GM12878 (cell line): ENCODE measurements around the gene C14orf93. TPM values are rescaled to one million over a fixed set of nuclear protein-coding genes. Genes with fewer than 3 reads are reported as not detected.
A peak's percentile ranks its signal among the peaks of the same experiment; 100 is the strongest.

Experiments
- CBX3 ChIP-seq: fragments of 200-600 bp; sonication (generic); IDR thresholded peaks from 2 replicates; pipeline ENCODE4 v1.6.1; 2016; ENCODE audit warnings: low read depth, borderline replicate concordance
- MEF2A ChIP-seq: IDR thresholded peaks from 2 replicates; pipeline ENCODE4 v1.6.1; 2011; ENCODE audit warnings: low read depth, mild to moderate bottlenecking, low read length, moderate library complexity; ENCODE audit not compliant: insufficient read depth
- MEF2B ChIP-seq: fragments of 450-650 bp; IDR thresholded peaks from 2 replicates; pipeline ENCODE4 v1.6.1; 2018; ENCODE audit warnings: mild to moderate bottlenecking, moderate library complexity; ENCODE audit not compliant: partially characterized antibody, poor library complexity, severe bottlenecking
- MTA3 ChIP-seq: IDR thresholded peaks from 2 replicates; pipeline ENCODE4 v1.6.1; 2012; ENCODE audit warnings: low read length, inconsistent platforms, borderline replicate concordance
- MXI1 ChIP-seq: fragments of 150-350 bp; IDR thresholded peaks from 2 replicates; pipeline ENCODE4 v1.6.1; 2011; ENCODE audit warnings: low read depth, mild to moderate bottlenecking, inconsistent platforms, low read length, improper control_type of control experiment
- POLR2AphosphoS2 ChIP-seq: IDR thresholded peaks from 2 replicates; pipeline ENCODE4 v1.6.1; 2011; ENCODE audit warnings: low read depth, mild to moderate bottlenecking, low read length, improper control_type of control experiment, moderate library complexity
- RAD21 ChIP-seq: IDR thresholded peaks from 2 replicates; pipeline ENCODE4 v1.6.1; 2011; ENCODE audit warnings: mild to moderate bottlenecking, low read depth, low read length, moderate library complexity; ENCODE audit not compliant: insufficient read depth
- SIN3A ChIP-seq: IDR thresholded peaks from 2 replicates; pipeline ENCODE4 v1.6.1; 2012; ENCODE audit warnings: low read depth, low read length, improper control_type of control experiment
- SMC3 ChIP-seq: IDR thresholded peaks from 2 replicates; pipeline ENCODE4 v1.6.1; 2011; ENCODE audit warnings: low read length, improper control_type of control experiment, borderline replicate concordance
- YBX1 ChIP-seq: fragments of 450-650 bp; IDR thresholded peaks from 2 replicates; pipeline ENCODE4 v1.6.1; 2016; ENCODE audit warnings: antibody characterized with exemption
- ZNF384 ChIP-seq: IDR thresholded peaks from 2 replicates; pipeline ENCODE4 v1.6.1; 2012; ENCODE audit warnings: low read depth, mild to moderate bottlenecking, low read length, improper control_type of control experiment, borderline replicate concordance
- ZZZ3 ChIP-seq: IDR thresholded peaks from 2 replicates; pipeline ENCODE4 v1.6.1; 2011; ENCODE audit warnings: low read depth; ENCODE audit not compliant: control insufficient read depth, insufficient read length
- polyA plus RNA-seq, 11 experiments: library from polyadenylated mRNA; depleted of rRNA in 4 of 11; unstranded in 6 of 11; stranded (reverse) in 5 of 11; fragments of >200 nt; fragmentation: Nextera tagmentation in 4 of 11; fragmentation: Illumina TruSeq in 1 of 11; extraction: Ambion mirVana in 4 of 11; extraction: Trizol in 1 of 11; gene quantifications; 1 replicate in 1 of 11; 2 replicates in 10 of 11; pipeline versions ENCODE4 v1.2.1 to v1.2.3, GENCODE V29; 2011 to 2016; ENCODE audit warnings: inconsistent platforms in 2 of 11, missing spikeins in 2 of 11, low read depth in 1 of 11
- total RNA-seq, 4 experiments: library from RNA; depleted of rRNA in 3 of 4; stranded (reverse); fragments of >200 nt in 3 of 4; fragmentation: Illumina TruSeq in 1 of 4; extraction: Trizol in 1 of 4; gene quantifications; 2 replicates each; pipeline versions ENCODE4 v1.2.1 to v1.2.3, GENCODE V29; 2013 to 2021
- TF ChIP-seq, protein P1 (sequence below), 3 experiments: IDR thresholded peaks in 2 of 3; conservative IDR thresholded peaks in 1 of 3; 2 replicates each; pipeline ENCODE4 v1.5.1; 2011; ENCODE audit warnings: low read depth in 3 of 3, low read length in 3 of 3, mild to moderate bottlenecking in 3 of 3, control low read depth in 2 of 3, moderate library complexity in 2 of 3, inconsistent platforms in 1 of 3, mixed read lengths in 1 of 3; ENCODE audit not compliant: control insufficient read depth in 2 of 3, insufficient read depth in 1 of 3; ENCODE audit errors: extremely low read depth in 1 of 3
- TF ChIP-seq, protein P2 (sequence below): IDR thresholded peaks from 2 replicates; pipeline ENCODE4 v1.6.1; 2012; ENCODE audit warnings: low read depth, low read length, improper control_type of control experiment
- TF ChIP-seq, protein P3 (sequence below): fragments of 450-650 bp; IDR thresholded peaks from 2 replicates; pipeline ENCODE4 v1.6.1; 2017; ENCODE audit warnings: mild to moderate bottlenecking, moderate library complexity
- TF ChIP-seq, protein P4 (sequence below): IDR thresholded peaks from 2 replicates; pipeline ENCODE4 v1.6.1; 2011; ENCODE audit warnings: mild to moderate bottlenecking, low read depth, low read length, moderate library complexity; ENCODE audit not compliant: insufficient replicate concordance
- TF ChIP-seq, protein P5 (sequence below): fragments of 450-650 bp; IDR thresholded peaks from 2 replicates; pipeline ENCODE4 v1.6.1; 2018; ENCODE audit warnings: borderline replicate concordance, mild to moderate bottlenecking; ENCODE audit not compliant: partially characterized antibody

C14orf93 gene
- total and polyA plus RNA-seq, 10 of the 15 experiments (the other 5 are each of a cell fraction or from before 2014, with no cell fraction given) = 1.8 to 13.9 (median 10.2) TPM

DNA sequence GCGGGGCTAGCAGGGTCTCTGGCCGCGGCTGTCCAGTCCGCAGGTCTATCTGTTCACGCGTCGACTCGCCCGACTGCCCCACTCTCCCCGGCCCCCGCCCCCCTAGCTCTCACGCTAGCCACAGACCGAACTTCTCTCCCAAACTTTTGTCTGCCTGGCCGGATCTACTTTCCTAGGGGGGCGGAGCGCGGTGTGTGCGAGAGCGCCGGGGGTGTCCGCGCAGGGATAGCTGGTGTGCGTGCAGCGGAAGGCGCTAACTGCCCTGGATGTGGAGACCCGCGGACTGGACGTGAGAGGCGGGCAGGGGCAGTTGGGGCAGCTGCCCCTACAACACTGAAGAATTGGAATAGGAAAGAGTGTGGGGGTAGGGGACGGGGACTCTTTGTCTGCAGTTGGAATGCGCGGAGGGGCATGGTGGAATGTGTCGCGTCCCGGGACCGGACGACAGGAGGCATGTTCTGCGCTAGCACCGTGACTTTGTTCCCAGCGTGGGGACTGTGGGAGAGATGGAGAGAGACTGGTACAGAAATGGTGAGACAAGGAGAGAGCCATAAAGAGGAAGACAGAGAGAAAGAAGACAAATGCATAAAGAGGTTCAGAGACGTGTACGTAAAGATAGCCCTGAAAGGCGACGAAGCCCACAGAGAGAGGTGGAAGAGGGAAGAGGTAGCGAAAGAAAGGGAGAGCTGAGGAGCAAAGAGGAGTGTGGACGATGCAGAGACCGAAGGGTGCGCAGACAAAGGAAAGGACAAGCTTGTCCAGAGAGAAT is 27.3 kb downstream of the C14orf93 start, which contains the start of gene AJUBA (continued):
- peak; percentile 12; the same call in 1 of the 2 replicates for TF ChIP-seq SMC3
- no peak for TF ChIP-seq RAD21
- TF ChIP-seq MXI1 = peak; percentile 57; the same call in 1 of the 2 replicates
- no peak for TF ChIP-seq ZNF384
- TF ChIP-seq, protein P1, sequence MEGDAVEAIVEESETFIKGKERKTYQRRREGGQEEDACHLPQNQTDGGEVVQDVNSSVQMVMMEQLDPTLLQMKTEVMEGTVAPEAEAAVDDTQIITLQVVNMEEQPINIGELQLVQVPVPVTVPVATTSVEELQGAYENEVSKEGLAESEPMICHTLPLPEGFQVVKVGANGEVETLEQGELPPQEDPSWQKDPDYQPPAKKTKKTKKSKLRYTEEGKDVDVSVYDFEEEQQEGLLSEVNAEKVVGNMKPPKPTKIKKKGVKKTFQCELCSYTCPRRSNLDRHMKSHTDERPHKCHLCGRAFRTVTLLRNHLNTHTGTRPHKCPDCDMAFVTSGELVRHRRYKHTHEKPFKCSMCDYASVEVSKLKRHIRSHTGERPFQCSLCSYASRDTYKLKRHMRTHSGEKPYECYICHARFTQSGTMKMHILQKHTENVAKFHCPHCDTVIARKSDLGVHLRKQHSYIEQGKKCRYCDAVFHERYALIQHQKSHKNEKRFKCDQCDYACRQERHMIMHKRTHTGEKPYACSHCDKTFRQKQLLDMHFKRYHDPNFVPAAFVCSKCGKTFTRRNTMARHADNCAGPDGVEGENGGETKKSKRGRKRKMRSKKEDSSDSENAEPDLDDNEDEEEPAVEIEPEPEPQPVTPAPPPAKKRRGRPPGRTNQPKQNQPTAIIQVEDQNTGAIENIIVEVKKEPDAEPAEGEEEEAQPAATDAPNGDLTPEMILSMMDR (IDR thresholded peaks at IDR 0.05 in 2 of 3, conservative IDR thresholded peaks at IDR 0.05 in 1 of 3; ENCODE audit: control insufficient read depth in 2 of 3, extremely low read depth in 1 of 3, insufficient read depth in 1 of 3, low read depth in 3 of 3, low read length in 3 of 3) = no peak
- no peak for TF ChIP-seq POLR2AphosphoS2
- TF ChIP-seq, protein P2, sequence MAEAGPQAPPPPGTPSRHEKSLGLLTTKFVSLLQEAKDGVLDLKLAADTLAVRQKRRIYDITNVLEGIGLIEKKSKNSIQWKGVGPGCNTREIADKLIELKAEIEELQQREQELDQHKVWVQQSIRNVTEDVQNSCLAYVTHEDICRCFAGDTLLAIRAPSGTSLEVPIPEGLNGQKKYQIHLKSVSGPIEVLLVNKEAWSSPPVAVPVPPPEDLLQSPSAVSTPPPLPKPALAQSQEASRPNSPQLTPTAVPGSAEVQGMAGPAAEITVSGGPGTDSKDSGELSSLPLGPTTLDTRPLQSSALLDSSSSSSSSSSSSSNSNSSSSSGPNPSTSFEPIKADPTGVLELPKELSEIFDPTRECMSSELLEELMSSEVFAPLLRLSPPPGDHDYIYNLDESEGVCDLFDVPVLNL = no peak
- TF ChIP-seq, protein P3, sequence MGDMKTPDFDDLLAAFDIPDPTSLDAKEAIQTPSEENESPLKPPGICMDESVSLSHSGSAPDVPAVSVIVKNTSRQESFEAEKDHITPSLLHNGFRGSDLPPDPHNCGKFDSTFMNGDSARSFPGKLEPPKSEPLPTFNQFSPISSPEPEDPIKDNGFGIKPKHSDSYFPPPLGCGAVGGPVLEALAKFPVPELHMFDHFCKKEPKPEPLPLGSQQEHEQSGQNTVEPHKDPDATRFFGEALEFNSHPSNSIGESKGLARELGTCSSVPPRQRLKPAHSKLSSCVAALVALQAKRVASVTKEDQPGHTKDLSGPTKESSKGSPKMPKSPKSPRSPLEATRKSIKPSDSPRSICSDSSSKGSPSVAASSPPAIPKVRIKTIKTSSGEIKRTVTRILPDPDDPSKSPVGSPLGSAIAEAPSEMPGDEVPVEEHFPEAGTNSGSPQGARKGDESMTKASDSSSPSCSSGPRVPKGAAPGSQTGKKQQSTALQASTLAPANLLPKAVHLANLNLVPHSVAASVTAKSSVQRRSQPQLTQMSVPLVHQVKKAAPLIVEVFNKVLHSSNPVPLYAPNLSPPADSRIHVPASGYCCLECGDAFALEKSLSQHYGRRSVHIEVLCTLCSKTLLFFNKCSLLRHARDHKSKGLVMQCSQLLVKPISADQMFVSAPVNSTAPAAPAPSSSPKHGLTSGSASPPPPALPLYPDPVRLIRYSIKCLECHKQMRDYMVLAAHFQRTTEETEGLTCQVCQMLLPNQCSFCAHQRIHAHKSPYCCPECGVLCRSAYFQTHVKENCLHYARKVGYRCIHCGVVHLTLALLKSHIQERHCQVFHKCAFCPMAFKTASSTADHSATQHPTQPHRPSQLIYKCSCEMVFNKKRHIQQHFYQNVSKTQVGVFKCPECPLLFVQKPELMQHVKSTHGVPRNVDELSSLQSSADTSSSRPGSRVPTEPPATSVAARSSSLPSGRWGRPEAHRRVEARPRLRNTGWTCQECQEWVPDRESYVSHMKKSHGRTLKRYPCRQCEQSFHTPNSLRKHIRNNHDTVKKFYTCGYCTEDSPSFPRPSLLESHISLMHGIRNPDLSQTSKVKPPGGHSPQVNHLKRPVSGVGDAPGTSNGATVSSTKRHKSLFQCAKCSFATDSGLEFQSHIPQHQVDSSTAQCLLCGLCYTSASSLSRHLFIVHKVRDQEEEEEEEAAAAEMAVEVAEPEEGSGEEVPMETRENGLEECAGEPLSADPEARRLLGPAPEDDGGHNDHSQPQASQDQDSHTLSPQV = no peak
- TF ChIP-seq ZZZ3 = no peak
- TF ChIP-seq MTA3 = no peak
- no peak for TF ChIP-seq MEF2A
- no peak for TF ChIP-seq MEF2B
- TF ChIP-seq, protein P4, sequence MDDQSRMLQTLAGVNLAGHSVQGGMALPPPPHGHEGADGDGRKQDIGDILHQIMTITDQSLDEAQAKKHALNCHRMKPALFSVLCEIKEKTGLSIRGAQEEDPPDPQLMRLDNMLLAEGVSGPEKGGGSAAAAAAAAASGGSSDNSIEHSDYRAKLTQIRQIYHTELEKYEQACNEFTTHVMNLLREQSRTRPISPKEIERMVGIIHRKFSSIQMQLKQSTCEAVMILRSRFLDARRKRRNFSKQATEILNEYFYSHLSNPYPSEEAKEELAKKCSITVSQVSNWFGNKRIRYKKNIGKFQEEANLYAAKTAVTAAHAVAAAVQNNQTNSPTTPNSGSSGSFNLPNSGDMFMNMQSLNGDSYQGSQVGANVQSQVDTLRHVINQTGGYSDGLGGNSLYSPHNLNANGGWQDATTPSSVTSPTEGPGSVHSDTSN = peak; percentile 33
- 0 out of 2 replicates have a peak, but pooled peaks have one; percentile 21 for TF ChIP-seq YBX1
- TF ChIP-seq, protein P5, sequence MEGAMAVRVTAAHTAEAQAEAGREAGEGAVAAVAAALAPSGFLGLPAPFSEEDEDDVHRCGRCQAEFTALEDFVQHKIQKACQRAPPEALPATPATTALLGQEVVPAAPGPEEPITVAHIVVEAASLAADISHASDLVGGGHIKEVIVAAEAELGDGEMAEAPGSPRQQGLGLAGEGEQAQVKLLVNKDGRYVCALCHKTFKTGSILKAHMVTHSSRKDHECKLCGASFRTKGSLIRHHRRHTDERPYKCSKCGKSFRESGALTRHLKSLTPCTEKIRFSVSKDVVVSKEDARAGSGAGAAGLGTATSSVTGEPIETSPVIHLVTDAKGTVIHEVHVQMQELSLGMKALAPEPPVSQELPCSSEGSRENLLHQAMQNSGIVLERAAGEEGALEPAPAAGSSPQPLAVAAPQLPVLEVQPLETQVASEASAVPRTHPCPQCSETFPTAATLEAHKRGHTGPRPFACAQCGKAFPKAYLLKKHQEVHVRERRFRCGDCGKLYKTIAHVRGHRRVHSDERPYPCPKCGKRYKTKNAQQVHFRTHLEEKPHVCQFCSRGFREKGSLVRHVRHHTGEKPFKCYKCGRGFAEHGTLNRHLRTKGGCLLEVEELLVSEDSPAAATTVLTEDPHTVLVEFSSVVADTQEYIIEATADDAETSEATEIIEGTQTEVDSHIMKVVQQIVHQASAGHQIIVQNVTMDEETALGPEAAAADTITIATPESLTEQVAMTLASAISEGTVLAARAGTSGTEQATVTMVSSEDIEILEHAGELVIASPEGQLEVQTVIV = peak; percentile 21
- no peak for TF ChIP-seq CBX3
- TF ChIP-seq SIN3A = no peak; the same call in 1 of the 2 replicates
